ENCODE data around the gene C5orf34. TPM values are rescaled to one million over a fixed set of nuclear protein-coding genes. Genes with fewer than 3 reads are reported as not detected.
"Not testable (repeated sequence)": the region's sequence is repeated elsewhere in the genome, so short reads cannot be mapped to it uniquely, and the experiment has no call there.

The C5orf34 gene
- total RNA-seq, 1 experiment from 2014 or later = 5.9 TPM

- H3K4me1 Mint-ChIP-seq (ENCODE audit: insufficient read depth, unreplicated experiment) = no peaks in the 10 kb centered on the region
- CTCF ChIA-PET = interaction anchor here (0.6 kb wide), 1 partner anchor 194 kb away, joined by 3 read pairs; no protein-coding TSS in a partner anchor
- intact Hi-C loops (cut with micrococcal nuclease) = no loop called here
- DNase-seq (ENCODE audit: unreplicated experiment) = no peak
- peaks cover 23% of the 10 kb centered on the region for H3K36me3 Mint-ChIP-seq (ENCODE audit: insufficient read depth, unreplicated experiment)
- H3K27me3 Mint-ChIP-seq (ENCODE audit: insufficient read depth, unreplicated experiment) = no peaks in the 10 kb centered on the region
- no peak overlapping the region for H3K4me3 Mint-ChIP-seq (ENCODE audit: unreplicated experiment)
- POLR2A ChIA-PET = no interaction called here
- no TSS peak for BruUV-seq (replicated peaks)
- no peaks in the 10 kb centered on the region for H3K9me3 Mint-ChIP-seq (ENCODE audit: unreplicated experiment)
- TF ChIP-seq, protein P1, sequence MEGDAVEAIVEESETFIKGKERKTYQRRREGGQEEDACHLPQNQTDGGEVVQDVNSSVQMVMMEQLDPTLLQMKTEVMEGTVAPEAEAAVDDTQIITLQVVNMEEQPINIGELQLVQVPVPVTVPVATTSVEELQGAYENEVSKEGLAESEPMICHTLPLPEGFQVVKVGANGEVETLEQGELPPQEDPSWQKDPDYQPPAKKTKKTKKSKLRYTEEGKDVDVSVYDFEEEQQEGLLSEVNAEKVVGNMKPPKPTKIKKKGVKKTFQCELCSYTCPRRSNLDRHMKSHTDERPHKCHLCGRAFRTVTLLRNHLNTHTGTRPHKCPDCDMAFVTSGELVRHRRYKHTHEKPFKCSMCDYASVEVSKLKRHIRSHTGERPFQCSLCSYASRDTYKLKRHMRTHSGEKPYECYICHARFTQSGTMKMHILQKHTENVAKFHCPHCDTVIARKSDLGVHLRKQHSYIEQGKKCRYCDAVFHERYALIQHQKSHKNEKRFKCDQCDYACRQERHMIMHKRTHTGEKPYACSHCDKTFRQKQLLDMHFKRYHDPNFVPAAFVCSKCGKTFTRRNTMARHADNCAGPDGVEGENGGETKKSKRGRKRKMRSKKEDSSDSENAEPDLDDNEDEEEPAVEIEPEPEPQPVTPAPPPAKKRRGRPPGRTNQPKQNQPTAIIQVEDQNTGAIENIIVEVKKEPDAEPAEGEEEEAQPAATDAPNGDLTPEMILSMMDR (IDR thresholded peaks at IDR 0.05; ENCODE audit: unreplicated experiment) = no peak
- H3K27ac Mint-ChIP-seq (ENCODE audit: low read depth, unreplicated experiment) = no peak overlapping the region
Observed at GRCh38 chr5:43520615-43521014, 5.7 kb upstream of the C5orf34 start.

- peak overlapping the region; percentile 80 for H3K4me3 Mint-ChIP-seq (ENCODE audit: unreplicated experiment)
- TF ChIP-seq, protein P1 (IDR thresholded peaks at IDR 0.05; ENCODE audit: unreplicated experiment) = no peak
- H3K27me3 Mint-ChIP-seq (ENCODE audit: insufficient read depth, unreplicated experiment) = no peaks in the 10 kb centered on the region
Observed at GRCh38 chr5:43515678-43516048, 715 bp upstream of the C5orf34 start.

DNA sequence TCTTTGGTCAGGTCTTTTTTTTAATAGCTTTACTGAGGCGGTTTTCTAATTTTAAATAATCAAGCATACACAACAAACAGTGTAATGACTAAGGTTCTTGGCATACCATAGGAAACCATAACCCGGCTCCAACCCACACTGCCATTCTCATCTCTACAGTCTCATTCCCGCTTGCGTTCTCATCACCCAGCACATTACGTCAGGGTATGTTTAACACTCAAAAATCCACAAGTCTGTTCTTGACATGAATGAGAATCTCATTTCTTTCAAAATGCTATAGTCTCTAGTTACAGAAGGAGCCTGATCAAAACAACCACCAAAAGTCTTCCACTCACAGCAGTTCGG, 505 bp downstream of the C5orf34 start:
- ChIA-PET CTCF (no interaction called here), POLR2A (interaction anchor here (0.8 to 5.2 kb wide), 22 partner anchors 10 to 606 kb away, joined by 3 to 51 read pairs (median 4); partner anchors contain the start of genes HMGCS1, TMEM267 and ZNF131)
- H3K4me1 Mint-ChIP-seq (ENCODE audit: insufficient read depth, unreplicated experiment) = peaks cover 21% of the 10 kb centered on the region
- intact Hi-C loops (cut with micrococcal nuclease) = no loop called here
- TSS peak; percentile 83 for BruUV-seq (replicated peaks)
- H3K9me3 Mint-ChIP-seq (ENCODE audit: unreplicated experiment) = no peaks in the 10 kb centered on the region
- H3K4me3 Mint-ChIP-seq (ENCODE audit: unreplicated experiment) = peak overlapping the region; percentile 80
- TF ChIP-seq, protein P1 (IDR thresholded peaks at IDR 0.05; ENCODE audit: unreplicated experiment) = no peak
- H3K27ac Mint-ChIP-seq (ENCODE audit: low read depth, unreplicated experiment) = peak overlapping the region; percentile 90
- H3K36me3 Mint-ChIP-seq (ENCODE audit: insufficient read depth, unreplicated experiment) = no peaks in the 10 kb centered on the region
- peak; percentile 57 for DNase-seq (ENCODE audit: unreplicated experiment)
- H3K27me3 Mint-ChIP-seq (ENCODE audit: insufficient read depth, unreplicated experiment) = no peaks in the 10 kb centered on the region

More at GRCh38 chr5:43515678-43516048, 715 bp upstream of the C5orf34 start:
- Mint-ChIP-seq H3K27ac (ENCODE audit: low read depth, unreplicated experiment) (peak overlapping the region; percentile 90), H3K4me1 (ENCODE audit: insufficient read depth, unreplicated experiment) (peaks cover 21% of the 10 kb centered on the region), H3K9me3 (ENCODE audit: unreplicated experiment) (no peaks in the 10 kb centered on the region), H3K36me3 (ENCODE audit: insufficient read depth, unreplicated experiment) (no peaks in the 10 kb centered on the region)
- DNase-seq (ENCODE audit: unreplicated experiment) = no peak
- BruUV-seq (replicated peaks) = no TSS peak
- intact Hi-C loops (cut with micrococcal nuclease) = loop anchor here (1.0 kb wide), 2 partner anchors 41 to 115 kb away; no protein-coding TSS in a partner anchor
- ChIA-PET CTCF (interaction anchor here (0.6 kb wide), 2 partner anchors 93 to 615 kb away, joined by 3 read pairs; no protein-coding TSS in a partner anchor), POLR2A (interaction anchor here (0.6 to 5.2 kb wide), 23 partner anchors 9 to 492 kb away, joined by 3 to 51 read pairs (median 4); partner anchors contain the start of genes HMGCS1, NNT, TMEM267 and ZNF131)

DNA sequence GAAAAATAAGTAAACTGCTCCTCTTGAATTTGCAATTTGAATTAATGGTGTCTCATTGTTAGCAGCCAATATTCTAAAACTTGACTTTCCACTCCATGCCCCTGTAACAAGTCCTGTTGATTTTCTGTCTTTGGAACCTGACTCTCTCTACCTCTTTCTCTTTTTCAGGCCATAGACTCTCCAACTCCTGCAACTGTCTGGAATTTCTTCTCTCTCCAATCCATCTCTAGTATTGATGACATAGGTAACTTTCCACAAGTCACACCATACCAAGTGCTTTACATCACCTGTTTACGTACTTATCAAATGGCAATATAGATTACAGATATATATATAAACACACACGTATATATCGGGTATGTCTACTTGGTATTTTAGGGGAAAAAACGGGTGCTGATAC, 923 bp downstream of the C5orf34 start:
- ChIA-PET CTCF (interaction anchor here (1.4 kb wide), 1 partner anchor 114 kb away, joined by 3 read pairs; no protein-coding TSS in a partner anchor), POLR2A (interaction anchor here (0.8 to 5.2 kb wide), 9 partner anchors 10 to 143 kb away, joined by 3 to 51 read pairs (median 4); partner anchors contain the start of gene TMEM267)
- peaks cover 21% of the 10 kb centered on the region for H3K4me1 Mint-ChIP-seq (ENCODE audit: insufficient read depth, unreplicated experiment)
- intact Hi-C loops (cut with micrococcal nuclease) = no loop called here
- H3K36me3 Mint-ChIP-seq (ENCODE audit: insufficient read depth, unreplicated experiment) = no peaks in the 10 kb centered on the region
- no peaks in the 10 kb centered on the region for H3K27me3 Mint-ChIP-seq (ENCODE audit: insufficient read depth, unreplicated experiment)
- BruUV-seq (replicated peaks) = no TSS peak
- TF ChIP-seq, protein P1 (IDR thresholded peaks at IDR 0.05; ENCODE audit: unreplicated experiment) = no peak
- peak overlapping the region; percentile 80 for H3K4me3 Mint-ChIP-seq (ENCODE audit: unreplicated experiment)
- DNase-seq (ENCODE audit: unreplicated experiment) = peak; percentile 3
- H3K27ac Mint-ChIP-seq (ENCODE audit: low read depth, unreplicated experiment) = peak overlapping the region; percentile 90
- no peaks in the 10 kb centered on the region for H3K9me3 Mint-ChIP-seq (ENCODE audit: unreplicated experiment)

- POLR2A ChIA-PET = interaction anchor here (5.2 kb wide), 1 partner anchor 28 kb away, joined by 51 read pairs; the partner anchor contains the start of gene TMEM267
- H3K27ac Mint-ChIP-seq (ENCODE audit: low read depth, unreplicated experiment); H3K27me3 Mint-ChIP-seq (ENCODE audit: insufficient read depth, unreplicated experiment); intact Hi-C loops (cut with micrococcal nuclease); DNase-seq (ENCODE audit: unreplicated experiment); H3K9me3 Mint-ChIP-seq (ENCODE audit: unreplicated experiment); CTCF ChIA-PET; BruUV-seq (replicated peaks); H3K4me3 Mint-ChIP-seq (ENCODE audit: unreplicated experiment); H3K36me3 Mint-ChIP-seq (ENCODE audit: insufficient read depth, unreplicated experiment): not testable (repeated sequence)
- H3K4me1 Mint-ChIP-seq (ENCODE audit: insufficient read depth, unreplicated experiment) = peaks cover 21% of the 10 kb centered on the region
Observed at GRCh38 chr5:43511062-43511461, 3.9 kb downstream of the C5orf34 start.
